Fibroblast of upper back skin (primary cell): Measurements from ENCODE around the gene MMP3.

ENCODE experiments used
- DNase-seq: peaks from one replicate; pipeline ENCODE4 v3.0.0-alpha.2; 2013

Gene MMP3

DNA sequence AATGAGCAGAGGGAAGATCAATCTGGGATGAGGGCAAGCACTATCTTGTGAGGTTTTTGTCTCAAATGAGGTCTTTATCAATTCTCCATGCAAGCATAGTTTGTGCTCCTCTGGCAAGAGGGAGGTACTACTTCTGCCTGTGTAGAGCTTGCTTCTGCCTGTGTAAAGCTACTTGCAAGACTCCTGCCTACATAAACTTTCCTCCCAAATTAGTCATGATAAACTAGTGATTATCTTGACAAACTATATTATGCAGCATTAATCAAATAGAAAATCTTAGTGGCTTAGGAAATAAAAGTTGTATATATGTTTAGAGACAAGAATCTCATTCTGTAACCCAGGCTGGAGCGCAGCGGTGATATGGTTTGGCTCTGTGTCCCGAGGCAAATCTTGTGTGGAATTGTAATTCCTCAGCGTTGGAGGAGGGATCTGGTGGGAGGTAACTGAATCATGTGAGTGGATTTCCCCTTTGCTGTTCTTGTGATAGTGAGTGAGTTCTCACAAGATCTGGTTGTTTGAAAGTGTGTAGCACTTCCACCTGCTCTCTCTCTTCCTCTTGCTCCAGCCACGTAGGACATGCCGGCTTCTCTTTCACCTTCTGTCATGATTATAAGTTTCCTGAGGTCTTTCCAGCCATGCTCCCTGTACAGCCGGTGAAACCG lies 54.9 kb downstream of the MMP3 start:
- no peak for DNase-seq
